GM12874 (cell line): ENCODE measurements around the gene TTC31.

Experiments used
- TF ChIP-seq, protein P1 (sequence below): IDR thresholded peaks from 2 replicates; pipeline ENCODE4 v1.5.1; 2011; ENCODE audit warnings: low read depth, mild to moderate bottlenecking, control low read depth, low read length, moderate library complexity; ENCODE audit not compliant: insufficient read depth

TTC31 gene

DNA sequence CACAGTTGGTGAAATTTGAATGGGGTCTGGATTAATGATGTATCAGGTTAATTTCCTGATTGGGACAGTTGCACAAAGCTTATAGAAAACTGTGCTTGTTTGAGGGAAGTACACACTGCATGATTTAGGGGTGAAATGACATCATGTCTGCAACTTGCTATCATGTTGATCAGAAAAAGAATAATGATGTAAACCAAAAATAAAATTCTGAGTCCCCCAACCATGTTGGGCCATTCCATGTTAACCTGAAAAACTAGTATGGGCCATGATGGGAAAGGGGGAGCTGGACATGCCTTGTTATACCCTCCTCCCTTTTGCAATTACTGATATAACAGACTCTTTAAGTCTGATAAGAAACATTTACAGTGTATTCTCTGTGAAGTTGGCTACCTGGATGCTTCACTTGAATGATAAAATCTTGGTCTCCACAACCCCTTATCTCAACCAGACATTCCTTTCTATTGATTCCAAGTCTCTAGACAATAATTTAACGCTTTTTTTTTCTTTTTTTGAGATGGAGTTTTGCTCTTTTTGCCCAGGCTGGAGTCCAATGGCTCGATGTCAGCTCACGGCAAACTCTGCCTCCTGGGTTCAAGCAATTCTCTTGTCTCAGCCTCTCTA, 32.2 kb upstream of the TTC31 start:
- TF ChIP-seq, protein P1, sequence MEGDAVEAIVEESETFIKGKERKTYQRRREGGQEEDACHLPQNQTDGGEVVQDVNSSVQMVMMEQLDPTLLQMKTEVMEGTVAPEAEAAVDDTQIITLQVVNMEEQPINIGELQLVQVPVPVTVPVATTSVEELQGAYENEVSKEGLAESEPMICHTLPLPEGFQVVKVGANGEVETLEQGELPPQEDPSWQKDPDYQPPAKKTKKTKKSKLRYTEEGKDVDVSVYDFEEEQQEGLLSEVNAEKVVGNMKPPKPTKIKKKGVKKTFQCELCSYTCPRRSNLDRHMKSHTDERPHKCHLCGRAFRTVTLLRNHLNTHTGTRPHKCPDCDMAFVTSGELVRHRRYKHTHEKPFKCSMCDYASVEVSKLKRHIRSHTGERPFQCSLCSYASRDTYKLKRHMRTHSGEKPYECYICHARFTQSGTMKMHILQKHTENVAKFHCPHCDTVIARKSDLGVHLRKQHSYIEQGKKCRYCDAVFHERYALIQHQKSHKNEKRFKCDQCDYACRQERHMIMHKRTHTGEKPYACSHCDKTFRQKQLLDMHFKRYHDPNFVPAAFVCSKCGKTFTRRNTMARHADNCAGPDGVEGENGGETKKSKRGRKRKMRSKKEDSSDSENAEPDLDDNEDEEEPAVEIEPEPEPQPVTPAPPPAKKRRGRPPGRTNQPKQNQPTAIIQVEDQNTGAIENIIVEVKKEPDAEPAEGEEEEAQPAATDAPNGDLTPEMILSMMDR, result no peak

DNA sequence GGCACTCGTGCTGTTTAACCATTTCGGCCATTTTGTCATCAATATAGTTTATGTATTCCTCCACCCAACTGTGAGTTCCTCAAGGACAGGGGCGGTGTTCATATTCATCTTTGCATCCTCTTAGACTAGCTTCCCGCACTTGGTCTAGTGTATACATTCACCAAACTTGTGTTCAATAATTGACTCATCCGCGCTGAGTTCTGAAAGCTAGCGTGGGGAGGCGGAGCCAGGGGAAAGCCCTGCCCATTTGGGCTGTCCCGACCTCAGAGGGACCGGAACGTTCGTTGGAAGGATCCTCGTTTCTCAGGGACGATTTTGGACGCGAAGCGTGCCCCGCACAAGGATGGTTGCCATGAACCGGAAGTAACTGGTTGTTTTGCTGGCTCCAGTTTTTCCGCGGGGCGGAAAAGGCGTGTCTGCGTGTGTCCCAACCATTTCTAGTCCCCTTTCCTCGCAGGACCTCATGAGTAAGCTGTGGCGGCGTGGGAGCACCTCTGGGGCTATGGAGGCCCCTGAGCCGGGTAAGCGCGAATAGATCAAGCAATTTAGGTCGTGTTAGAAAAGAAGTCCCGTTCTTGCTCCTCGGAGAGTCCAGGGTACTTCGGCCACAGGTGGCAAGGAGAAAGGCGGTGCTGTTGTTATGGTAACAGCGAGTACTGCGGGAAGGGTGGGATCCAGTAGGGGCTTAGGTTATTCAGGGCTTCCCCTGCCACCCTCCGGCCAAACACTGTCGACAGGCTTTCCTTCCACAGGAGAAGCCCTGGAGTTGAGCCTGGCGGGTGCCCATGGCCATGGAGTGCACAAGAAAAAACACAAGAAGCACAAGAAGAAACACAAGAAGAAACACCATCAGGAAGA, 28.0 kb upstream of the TTC31 start, which contains the start of gene INO80B:
Gene INO80B (plus strand): TSS at position 434 of the 858 bp plus-strand sequence. CDS start 30 bp downstream, at position 464.
- TF ChIP-seq, protein P1, result no peak

DNA sequence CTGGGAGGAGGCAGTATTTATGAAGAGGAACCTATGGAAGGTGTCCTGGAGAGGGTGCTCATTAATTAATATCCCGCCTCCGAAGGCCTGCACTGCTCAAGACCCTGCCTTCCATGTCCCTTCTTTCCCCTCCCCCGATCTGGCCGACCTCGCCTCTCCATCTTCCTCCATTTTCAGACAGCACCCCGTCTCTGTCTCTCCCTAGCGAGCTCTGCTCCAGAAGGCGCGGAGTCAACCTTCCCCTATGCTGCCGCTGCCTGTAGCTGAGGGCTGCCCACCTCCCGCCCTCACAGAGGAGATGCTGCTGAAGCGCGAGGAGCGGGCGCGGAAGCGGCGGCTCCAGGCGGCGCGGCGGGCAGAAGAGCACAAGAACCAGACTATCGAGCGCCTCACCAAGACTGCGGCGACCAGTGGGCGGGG, 25.7 kb upstream of the TTC31 start:
- TF ChIP-seq, protein P1, result no peak

DNA sequence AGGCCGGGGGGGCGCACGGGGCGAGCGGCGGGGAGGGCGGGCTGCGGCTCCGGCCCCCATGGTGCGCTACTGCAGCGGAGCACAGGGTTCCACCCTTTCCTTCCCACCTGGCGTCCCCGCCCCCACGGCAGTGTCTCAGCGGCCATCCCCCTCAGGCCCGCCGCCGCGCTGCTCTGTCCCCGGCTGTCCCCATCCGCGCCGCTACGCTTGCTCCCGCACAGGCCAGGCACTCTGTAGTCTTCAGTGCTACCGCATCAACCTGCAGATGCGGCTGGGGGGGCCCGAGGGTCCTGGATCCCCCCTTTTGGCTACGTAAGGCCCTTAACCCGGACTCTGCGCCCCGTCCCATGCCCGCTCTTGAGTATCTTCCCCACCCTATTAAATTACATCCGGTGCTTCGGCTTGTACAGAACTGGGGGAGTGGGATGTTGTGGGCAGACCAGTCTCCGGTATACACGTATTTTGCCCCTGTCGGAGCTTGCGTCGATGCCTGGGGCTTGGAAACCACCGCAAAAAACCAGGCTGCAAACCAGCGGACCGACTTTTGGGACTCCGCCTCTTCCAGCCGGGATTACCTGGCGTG, 25.2 kb upstream of the TTC31 start:
- TF ChIP-seq, protein P1, result no peak

DNA sequence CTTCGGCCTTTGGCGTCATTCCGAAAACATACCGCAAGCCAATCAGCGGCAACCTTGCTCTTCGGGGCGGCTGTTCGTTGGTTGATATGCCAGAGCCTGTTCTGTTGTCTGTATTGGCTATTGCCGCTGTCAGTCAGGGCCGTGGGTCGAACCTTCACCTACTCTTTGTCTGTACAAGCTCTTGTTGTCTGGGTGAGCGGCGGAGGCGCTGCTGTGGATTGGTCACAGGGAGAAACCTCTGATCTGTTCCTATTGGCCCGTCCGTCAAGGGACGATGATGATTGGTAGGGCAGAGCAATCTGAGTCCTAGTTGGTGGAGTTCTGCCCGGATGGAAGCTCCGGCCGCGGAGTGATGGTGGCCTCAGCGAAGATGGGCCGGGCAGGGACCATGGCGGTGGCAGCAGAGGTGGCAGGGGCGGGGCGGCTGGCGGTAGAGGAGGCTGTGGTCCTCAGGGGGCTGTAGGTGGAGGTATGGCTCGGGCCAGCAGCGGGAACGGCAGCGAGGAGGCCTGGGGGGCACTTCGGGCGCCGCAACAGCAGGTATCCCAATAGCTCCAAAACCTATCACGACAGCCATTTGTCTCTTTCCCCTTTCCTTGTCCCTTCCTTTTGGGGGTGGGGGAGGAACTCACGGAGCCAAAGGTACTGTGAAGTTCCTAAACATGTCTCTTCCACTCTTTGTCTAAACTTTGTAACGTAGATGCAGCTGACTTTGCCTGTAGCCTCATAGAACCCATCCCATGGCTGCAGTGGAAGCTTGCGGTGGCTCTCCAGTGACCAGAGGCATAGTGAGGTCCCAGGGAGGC, 24.5 kb upstream of the TTC31 start, which contains the start of gene WBP1:
Gene WBP1 (plus strand): TSS at position 307 of the 806 bp plus-strand sequence. CDS start 165 bp downstream, at position 472.
- TF ChIP-seq, protein P1, result no peak

DNA sequence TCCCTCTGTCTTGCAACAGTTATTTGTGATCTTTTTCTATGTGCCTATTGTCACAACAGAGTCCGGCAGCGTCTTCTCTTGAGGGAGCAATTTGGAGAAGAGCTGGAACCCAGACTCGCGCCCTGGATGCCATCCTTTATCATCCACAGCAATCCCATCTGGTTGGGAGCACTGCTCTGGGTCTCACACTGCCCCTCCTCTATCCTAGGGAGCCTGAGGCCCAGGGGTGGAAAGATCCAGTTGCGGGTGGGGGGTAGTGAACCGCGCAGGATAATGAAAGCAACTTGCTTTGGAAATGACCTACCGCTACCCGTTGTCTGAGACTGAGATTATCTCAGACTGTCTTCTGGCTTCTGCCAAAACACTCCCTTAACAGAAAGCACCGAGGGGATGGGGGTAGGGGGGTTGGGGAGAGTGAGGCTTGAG, 23.9 kb upstream of the TTC31 start:
- TF ChIP-seq, protein P1, result no peak
